GM19372 (cell line): Measurements from ENCODE around the gene KIF1A.

Experiments used
- ATAC-seq: cut with Tn5 transposase; IDR thresholded peaks from one replicate; pipeline ENCODE4 v1.9.1; 2021; ENCODE audit warnings: mild to moderate bottlenecking, low read depth, moderate library complexity; ENCODE audit not compliant: unreplicated experiment

The KIF1A gene

GRCh38 chr2:240737512-240737911 is 82.5 kb downstream of the KIF1A start:
- ATAC-seq, result no peak

GRCh38 chr2:240736281-240737250 is 83.5 kb downstream of the KIF1A start:
- ATAC-seq, result no peak

- ATAC-seq, result no peak
Observed at GRCh38 chr2:240735476-240735875, 84.5 kb downstream of the KIF1A start.

DNA sequence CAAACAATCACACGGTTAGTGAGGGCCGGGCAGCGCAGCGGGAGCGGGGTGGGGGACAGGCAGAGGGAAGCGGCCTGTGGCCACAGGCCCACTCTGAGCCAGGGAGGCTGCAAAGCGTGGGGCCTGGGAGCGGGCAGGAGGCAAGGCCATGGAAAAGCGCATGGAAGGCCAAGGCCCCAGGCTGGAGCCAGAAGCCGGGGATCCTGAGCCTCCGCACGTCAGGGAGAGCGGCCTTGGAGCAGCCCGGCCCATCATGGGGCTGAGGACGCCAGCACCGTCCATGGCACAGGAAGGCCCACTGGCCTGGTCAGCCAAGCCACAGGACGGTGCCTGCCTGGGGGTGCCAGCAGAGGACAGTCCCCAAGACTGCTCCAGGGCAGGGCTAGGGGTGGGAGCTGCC is 85.3 kb downstream of the KIF1A start:
- no peak for ATAC-seq

- no peak for ATAC-seq
Observed at GRCh38 chr2:240733803-240734495, 86.1 kb downstream of the KIF1A start.

DNA sequence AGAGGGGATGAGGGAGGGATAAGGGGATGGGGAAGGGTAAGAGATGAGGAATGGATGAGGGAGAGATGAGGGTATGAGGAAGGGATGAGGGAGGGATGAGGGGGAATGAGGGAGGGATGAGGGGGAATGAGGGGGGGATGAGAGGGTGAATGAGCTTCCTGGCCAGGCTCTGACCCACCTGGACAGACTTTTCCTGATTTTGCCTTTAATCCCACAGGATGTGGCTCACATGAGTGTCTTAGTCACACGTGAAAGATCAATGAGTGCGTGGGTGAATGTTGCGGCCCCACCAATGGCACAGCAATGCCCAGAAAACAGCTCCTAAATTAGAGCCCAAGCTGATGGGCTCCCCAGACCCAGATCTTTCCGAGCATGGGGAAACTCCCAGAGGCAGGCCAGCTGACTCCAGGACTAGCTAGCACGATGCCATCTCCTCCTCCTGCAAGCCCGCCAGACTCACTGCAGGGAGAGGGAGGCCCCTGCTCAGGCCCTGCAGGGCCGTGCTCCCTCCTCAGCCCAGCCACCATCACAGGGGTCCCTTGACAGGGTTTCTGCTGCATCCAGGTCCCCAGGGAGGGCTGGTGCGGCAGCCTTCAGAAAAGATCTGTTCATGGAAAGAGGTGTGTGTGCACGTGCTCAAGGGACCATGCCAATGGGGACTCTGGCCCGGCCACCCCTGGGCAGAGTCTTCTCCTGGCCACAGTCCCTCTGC is 87.0 kb downstream of the KIF1A start:
- no peak for ATAC-seq

DNA sequence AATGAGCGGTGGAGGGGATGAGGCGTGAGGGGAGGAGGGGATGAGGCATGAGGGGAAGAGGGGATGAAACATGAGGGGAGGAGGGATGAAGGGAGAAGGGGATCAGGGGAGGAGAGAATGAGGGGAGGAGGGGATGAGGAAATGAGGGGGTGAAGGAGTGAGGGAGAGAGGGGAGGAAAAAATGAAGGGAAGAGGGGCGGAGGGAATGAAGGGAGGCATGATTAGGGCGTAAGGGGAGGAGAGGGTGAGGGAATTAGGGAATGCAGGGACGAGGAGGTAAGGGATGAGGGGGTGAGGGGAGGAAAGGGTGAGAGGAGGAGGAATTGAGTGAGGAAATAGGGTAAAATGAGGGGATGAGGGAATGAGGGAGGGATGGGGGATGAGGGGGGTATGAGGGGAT is 87.8 kb downstream of the KIF1A start:
- no peak for ATAC-seq

DNA sequence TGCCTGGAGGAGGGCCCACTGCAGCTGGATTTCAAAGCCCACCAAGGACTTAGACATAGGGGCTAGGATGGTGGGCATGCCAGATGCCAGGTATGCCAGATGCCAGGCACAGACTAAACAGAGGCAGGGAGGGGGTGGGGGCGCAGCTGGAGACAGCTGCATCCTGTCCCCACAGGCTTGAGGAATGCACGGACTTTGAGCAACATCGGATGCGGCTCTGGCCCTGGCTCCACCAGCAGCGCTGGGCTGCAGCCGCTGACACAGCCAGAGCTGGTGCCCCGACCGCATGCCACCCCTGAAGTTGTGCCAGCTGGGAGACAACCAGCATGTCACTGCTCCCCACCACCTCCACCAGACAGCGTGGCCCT is 88.9 kb downstream of the KIF1A start:
- ATAC-seq, result no peak

DNA sequence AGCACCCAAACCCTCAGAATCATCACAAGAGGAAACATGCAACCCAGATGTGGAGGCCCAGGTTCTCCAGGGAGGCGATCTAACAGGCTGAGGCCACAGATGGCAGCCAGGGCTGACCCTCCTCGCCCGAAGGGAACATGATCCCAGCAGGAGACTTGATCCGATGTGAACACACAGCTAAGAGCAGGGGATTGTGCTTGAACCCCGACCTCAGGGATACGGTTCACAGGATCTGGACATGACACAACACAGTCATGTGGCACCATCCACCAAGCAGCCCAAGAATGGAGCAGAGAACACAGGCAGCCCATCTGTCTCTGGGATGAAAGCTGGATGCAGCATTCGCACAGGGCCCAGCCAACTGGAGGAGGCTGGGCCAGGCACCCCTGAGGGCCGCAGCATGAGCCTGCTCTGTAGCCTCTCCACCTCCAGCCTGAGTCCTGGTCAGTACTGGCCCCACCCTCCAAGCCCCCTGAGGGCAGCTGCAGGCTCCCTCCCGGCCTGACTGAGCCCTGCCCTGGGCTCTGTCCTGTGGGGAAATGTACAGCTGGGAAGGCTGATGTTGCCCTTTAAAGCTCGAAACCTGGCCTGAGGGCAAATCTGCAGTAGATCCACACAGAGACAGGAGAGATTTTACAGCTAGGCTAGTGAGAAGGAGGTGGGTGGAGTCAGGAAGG is 89.4 kb downstream of the KIF1A start:
- no peak for ATAC-seq

GRCh38 chr2:240728827-240729226 is 91.2 kb downstream of the KIF1A start:
- ATAC-seq, result no peak

DNA sequence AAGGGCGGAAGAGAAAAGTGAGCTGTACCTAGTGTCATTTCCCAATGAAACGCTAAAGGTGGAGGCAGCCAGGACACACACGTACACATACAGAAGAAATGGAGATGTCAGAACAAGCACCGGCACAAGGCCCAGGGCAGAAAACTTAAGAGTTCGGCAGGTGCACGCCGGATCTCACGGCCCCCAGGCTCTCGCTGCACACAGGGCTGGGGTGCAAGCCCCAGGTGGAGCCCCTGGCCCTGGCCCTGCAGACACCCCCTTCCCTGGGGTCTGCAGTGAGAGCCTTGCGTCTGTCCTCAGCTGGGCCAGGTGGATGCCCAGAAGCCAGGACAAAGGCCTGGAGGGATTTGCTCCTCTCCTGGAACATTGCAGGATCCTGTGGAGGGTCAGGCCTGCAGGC is 91.7 kb downstream of the KIF1A start:
- ATAC-seq, result no peak

DNA sequence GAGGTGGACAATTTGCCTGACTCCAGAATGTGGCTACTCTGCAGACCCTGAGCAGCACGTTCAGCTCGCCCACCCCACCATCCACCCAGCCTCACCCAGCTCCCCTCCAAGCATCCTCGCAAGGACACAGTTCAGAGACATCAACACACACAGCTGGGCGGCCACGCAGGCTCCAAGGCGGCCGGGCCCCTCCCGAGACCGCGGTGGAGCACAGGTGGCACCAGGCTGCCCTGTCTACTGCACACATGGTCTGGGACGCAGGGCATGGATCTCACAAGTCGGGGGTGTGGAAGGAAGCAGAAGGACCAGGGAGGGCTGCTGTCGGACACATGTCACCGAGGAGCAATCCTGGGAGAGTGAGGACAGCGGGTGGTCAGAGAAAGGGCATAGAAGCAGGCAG is 92.1 kb downstream of the KIF1A start:
- ATAC-seq, result no peak

GRCh38 chr2:240727439-240727838 is 92.6 kb downstream of the KIF1A start:
- ATAC-seq, result no peak

GRCh38 chr2:240726876-240727275 is 93.1 kb downstream of the KIF1A start:
- no peak for ATAC-seq

DNA sequence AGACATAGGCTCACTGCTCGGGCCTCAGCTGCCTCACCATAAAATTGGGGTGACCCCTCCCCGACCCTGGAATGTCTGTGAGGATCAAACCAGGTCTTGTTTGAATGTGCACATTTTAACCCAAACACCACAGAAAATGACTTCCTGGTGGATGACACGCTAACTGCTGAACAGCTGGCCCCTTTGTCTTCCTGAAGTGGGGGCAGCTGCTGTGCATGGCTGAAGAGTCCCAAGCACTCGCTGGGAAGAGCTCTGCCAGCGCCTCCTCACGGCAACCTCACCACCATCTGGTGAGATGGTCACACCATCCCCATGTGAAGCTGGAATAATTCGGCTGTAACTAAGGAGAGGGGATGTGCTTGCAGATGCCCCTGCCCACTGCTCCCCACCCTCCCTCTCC is 94.3 kb downstream of the KIF1A start:
- no peak for ATAC-seq

DNA sequence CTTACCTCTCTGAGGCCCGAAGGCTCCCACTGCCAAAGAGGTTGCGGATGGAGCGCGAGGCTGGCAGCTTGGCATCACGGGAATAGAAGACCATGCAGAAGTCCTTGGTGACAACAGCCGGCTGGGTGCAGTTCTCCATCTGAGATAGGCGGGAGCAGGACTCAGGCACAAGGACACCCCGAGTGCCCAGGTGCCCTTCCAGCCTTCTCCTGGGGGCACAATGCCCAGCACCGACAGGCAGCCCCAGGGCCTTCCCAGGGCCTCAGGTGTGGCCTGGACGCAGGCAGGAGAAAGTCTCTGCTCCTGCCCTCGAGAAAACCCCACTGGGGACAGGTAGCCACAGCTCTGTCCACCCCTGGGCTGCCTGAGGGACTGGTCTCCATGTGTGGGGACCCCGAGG is 94.8 kb downstream of the KIF1A start:
- no peak for ATAC-seq

DNA sequence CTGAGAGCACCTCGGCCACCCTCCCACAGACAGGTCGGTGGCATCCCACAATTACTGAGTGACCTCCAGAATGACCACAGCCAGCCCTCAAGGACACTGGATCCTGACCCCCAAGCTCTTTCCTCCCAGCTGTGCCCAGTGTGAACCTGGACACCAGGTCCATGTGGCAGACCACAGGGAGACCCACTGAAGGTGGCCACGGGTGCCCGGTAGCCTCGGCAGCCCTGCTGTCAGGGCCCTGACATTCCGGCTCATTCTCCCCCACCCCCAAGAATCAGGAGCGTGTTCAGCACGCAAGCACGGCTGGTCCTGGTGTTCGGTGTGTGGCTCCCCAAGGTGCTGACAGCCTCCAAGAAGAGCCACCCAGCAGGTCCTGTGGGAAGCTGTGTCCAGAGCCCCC is 95.6 kb downstream of the KIF1A start:
- ATAC-seq, result no peak

GRCh38 chr2:240723851-240724250 is 96.2 kb downstream of the KIF1A start:
- ATAC-seq, result no peak

- ATAC-seq, result no peak
Observed at GRCh38 chr2:240722796-240723735, 97.0 kb downstream of the KIF1A start.

DNA sequence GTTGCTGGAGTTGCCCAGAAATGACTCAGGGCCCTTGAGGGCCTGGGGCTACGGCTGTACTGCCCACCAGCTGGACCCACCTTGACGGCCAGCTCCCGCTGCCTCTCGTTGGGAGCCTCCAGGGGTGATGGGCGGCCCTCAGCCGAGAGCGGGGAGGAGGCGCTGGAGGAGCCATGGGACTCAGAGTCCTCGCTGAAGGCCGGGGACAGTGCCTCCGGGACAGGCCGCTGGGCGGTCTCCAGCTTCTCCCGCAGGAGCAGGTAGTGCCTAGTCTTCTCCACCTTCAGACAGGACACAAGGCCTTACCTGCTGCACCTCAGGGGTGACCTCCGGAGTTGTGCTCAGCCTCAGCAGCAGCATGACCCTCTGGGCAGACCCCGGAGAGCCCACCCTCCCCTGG is 97.6 kb downstream of the KIF1A start:
- no peak for ATAC-seq
